ENCODE results near the gene C9orf40.

C9orf40 gene

GRCh38 chr9:74952201-74953151 lies at the start of gene C9orf40:
TSS of gene C9orf40 (minus strand) at chr9:74952912. CDS start at chr9:74952611, 301 bp downstream.
- peak; percentile 91 for DNase-seq

GRCh38 chr9:75001719-75002421 lies 49.2 kb upstream of the C9orf40 start:
- no peak for DNase-seq

- no peak for DNase-seq
Observed at GRCh38 chr9:75000835-75001234, 48.1 kb upstream of the C9orf40 start.

GRCh38 chr9:74985041-74985440 lies 32.3 kb upstream of the C9orf40 start:
- DNase-seq: no peak

GRCh38 chr9:74983709-74984108 lies 31.0 kb upstream of the C9orf40 start:
- DNase-seq: no peak

GRCh38 chr9:74979844-74980243 lies 27.1 kb upstream of the C9orf40 start:
- DNase-seq: no peak

GRCh38 chr9:74977287-74977686 lies 24.6 kb upstream of the C9orf40 start:
- no peak for DNase-seq

- no peak for DNase-seq
Observed at GRCh38 chr9:74975538-74975937, 22.8 kb upstream of the C9orf40 start.

- DNase-seq: no peak
Observed at GRCh38 chr9:74974558-74974957, 21.8 kb upstream of the C9orf40 start.

- no peak for DNase-seq
Observed at GRCh38 chr9:74973714-74974113, 21.0 kb upstream of the C9orf40 start.

- no peak for DNase-seq
Observed at GRCh38 chr9:74963056-74963455, 10.3 kb upstream of the C9orf40 start.

- no peak for DNase-seq
Observed at GRCh38 chr9:74961496-74961895, 8.8 kb upstream of the C9orf40 start.

GRCh38 chr9:74960561-74960960 lies 7.8 kb upstream of the C9orf40 start:
- no peak for DNase-seq

- no peak for DNase-seq
Observed at GRCh38 chr9:74958587-74958986, 5.9 kb upstream of the C9orf40 start.

GRCh38 chr9:74953235-74953751 lies 581 bp upstream of the C9orf40 start:
- DNase-seq: no peak

- peak; percentile 44 for DNase-seq
Observed at GRCh38 chr9:74951725-74952151, 974 bp downstream of the C9orf40 start.

GRCh38 chr9:74951107-74951720 lies 1.5 kb downstream of the C9orf40 start:
- no peak for DNase-seq

- DNase-seq: no peak
Observed at GRCh38 chr9:74949859-74950855, 2.6 kb downstream of the C9orf40 start.

GRCh38 chr9:74948937-74949336 lies 3.8 kb downstream of the C9orf40 start:
- no peak for DNase-seq

- DNase-seq: no peak
Observed at GRCh38 chr9:74946686-74947085, 6.0 kb downstream of the C9orf40 start.

- DNase-seq: peak; percentile 23
Observed at GRCh38 chr9:74942801-74943200, 9.9 kb downstream of the C9orf40 start.

GRCh38 chr9:74940600-74940999 lies 12.1 kb downstream of the C9orf40 start:
- DNase-seq: no peak

All from stimulated activated naive CD4-positive, alpha-beta T cell treated with Interleukin-2 at 50 U/mL for 16 hours (primary cell).